HG03521 (cell line): ENCODE results near the gene HAUS1.
A peak's percentile ranks its signal among the peaks of the same experiment; 100 is the strongest.

Experiments
- ATAC-seq: cut with Tn5 transposase; IDR thresholded peaks from one replicate; pipeline ENCODE4 v1.9.1; 2021; ENCODE audit warnings: mild to moderate bottlenecking, moderate library complexity; ENCODE audit not compliant: unreplicated experiment

Gene HAUS1, protein sequence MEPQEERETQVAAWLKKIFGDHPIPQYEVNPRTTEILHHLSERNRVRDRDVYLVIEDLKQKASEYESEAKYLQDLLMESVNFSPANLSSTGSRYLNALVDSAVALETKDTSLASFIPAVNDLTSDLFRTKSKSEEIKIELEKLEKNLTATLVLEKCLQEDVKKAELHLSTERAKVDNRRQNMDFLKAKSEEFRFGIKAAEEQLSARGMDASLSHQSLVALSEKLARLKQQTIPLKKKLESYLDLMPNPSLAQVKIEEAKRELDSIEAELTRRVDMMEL

DNA sequence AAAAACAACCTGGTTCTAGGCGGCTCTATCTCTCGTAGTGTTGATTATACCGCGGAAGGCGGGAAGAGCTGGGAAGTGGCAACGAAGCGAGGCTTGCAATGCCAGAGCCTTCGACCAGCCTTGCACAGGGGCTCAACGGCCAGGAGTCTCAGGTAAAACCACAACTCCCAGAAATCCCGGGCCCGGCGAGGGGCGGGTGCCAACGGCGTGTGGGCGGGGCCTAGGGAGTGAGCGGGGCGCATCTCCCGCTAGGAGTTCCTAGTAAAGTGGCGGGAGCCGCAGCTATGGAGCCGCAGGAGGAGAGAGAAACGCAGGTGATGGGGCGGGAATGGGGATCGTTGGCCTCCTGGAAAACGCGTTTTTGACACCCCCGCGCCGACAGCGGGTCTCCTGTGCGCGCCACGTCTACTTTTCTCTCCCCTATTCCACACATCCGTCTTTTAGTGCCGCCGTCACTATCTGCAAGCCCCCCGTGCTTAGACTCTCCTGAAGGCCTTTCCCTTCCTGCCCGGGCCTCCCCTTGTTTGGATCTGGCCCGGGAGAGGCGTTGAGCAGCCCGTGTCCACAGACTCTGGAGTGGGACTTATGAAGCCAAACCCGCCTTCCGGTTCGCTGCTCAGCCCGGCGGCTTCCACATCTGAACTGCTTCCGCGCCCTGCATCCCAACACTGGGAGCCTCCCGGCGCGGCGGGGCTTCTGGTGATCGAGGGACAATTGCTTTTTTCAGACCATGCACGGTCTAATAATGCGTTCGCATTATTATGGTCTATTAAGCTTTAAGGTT, at the start of gene HAUS1:
Gene HAUS1 (plus strand): TSS at position 258 of the 784 bp plus-strand sequence. CDS start 27 bp downstream, at position 285.
- peak; percentile 86 for ATAC-seq

DNA sequence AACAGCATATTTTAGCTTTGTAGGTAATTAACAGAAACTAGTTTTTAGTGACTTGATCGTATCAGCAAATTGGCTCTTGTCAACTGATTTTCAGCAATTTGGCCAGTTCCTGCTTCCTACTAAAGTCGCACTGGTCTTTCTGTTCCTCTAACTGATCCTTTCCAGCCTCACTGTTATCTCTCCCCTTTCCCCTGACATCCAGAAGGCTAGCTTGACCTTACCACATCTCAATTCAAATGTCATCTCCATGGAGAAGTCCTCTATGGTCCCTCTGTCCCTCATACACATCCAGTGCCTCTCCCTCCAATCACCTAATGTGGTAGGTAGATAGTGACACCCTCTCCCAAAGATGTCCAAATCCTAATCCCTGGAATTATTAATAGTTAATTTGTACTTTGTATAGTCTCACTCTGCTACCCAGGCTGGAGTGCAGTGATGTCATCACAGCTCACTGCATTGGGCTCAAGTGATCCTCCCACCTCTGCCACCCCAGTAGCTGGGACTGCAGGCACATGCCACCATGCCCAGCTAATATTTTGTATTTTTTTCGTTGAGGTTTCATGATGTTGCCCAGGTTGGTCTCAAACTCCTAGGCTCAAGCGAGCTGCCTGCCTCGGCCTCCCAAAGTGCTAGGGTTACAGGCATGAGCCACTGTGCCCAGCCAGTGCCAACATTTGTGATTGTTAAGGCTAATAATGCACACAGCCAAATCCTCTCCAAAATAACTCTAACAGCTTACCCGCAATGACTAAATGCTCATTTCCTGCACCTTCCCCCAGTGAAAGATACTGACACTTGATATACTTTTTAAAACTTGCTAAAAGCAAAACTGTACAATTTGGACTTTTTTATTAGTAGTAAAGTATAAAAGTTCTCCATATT, 49.0 kb upstream of the HAUS1 start:
- no peak for ATAC-seq

DNA sequence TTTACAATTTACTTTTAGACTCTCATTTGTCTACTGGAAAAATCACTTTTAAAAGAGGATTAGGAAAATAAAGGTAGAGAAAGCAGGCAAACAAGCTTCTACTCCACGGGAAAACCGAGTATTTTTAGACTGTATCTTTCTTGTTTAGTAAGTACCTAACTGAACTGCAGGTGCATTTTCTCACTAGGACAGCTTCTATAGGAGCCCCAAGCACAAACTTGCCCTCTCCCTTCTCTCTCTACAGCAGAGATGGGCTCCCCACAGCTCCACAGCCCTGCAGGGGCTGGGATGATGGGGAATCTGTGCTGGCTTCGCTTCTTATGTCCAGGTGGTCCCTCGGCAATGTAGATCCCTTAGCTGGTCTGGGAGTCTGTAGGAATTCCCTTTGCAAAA, 48.4 kb upstream of the HAUS1 start:
- no peak for ATAC-seq

DNA sequence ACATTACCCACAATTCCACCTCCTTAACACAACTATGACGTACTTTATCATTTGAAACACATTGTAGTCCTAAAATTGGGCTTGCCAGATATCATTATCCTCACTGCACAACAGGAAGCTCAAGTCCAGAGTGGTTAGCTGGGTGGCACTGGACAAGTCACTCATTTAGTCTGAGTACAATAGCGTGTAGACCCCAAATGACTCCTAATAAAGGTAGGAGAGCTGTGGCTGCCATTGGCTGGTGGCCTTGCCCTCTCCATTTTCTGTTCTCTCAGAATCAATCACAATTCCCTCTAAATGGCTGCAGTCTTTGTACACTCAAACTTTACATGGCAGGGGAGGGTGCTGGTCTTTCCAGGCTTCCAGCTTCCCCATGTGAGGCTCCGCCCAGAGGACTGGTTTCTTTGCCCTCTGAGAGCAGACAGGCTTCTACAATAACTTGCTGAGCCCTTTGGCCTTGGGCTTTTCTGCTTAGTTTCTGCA, 43.8 kb upstream of the HAUS1 start:
- no peak for ATAC-seq

GRCh38 chr18:46061387-46061786, 42.8 kb upstream of the HAUS1 start:
- ATAC-seq, result no peak

DNA sequence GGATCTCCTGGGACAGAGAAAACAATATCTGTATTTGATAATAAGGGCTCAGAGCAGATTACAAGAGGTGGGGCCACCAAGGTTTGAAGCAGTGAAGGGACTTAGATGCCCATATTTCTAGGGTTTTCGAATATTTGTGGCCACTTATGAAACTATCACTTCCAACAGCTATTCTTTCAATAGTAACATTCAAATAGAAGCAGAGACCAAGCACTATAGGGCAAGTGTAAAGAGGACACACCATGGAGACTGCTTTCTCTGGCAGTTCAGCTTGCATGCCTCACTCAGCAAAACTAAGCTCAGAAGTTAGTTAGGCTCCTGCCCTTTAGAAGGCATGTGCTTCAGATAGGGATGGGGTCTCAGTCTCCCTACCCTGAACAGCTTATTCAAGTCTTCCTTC, 42.4 kb upstream of the HAUS1 start:
- ATAC-seq, result no peak

DNA sequence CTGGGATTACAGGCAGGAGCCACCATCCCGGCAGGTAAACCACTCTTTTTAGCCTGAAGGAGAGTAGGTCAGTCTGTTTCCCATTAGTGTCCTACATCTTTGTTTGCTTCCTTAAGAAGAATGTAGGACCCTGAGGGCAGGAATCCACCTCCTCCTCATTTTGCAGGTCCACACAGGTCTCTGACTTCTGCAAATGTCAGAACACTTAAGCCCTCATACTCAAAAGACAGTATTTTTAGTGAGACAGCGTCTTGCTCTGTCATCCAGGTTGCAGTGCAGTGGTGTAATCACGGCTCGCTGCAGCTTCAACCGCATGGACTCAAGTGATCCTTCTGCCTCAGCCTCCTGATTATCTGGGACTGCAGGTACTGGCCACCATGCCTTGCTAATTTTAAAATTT, 41.4 kb upstream of the HAUS1 start:
- no peak for ATAC-seq

- ATAC-seq, result no peak
Measured at GRCh38 chr18:46067438-46068007, 36.7 kb upstream of the HAUS1 start.

DNA sequence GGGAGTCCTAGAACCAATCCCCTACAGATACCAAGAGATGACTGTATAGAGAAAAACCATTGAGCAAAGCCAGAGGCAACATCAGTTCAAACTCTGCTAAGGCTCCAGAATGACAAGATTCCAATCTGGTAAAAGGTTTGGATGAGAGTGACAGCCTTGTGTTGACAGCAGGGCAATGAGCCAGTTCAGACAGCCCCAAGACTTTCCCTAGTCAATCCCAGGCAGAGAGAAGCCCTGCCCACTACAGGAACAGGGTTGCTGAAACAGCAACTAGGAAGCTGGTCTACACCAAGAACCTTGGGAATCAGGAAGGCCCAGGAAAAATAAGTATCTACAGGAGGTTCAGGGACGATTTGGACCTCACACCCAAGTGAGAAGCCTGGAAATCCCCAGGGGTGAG, 35.4 kb upstream of the HAUS1 start:
- ATAC-seq, result no peak

DNA sequence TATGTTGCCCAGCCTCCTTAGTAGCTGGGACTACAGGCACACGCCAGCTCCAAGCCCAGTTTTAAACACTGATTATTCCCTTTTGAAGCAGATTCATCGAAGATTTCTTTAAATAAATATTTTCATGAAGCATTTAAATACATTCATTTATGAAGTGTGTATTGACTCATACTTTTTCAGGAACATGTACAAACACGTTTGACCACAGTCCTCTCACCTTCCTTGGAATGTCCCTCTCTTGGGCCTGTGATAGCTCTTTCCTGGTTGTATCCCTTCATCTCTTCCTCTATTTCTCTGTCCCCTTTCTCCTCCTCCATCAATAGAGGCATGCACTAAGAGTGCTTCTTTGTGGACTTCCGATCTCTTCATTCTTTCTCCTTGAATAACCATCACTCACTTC, 34.7 kb upstream of the HAUS1 start:
- ATAC-seq, result no peak

- no peak for ATAC-seq
Measured at GRCh38 chr18:46070232-46070631, 34.0 kb upstream of the HAUS1 start.

- no peak for ATAC-seq
Measured at GRCh38 chr18:46070815-46071652, 33.2 kb upstream of the HAUS1 start.

DNA sequence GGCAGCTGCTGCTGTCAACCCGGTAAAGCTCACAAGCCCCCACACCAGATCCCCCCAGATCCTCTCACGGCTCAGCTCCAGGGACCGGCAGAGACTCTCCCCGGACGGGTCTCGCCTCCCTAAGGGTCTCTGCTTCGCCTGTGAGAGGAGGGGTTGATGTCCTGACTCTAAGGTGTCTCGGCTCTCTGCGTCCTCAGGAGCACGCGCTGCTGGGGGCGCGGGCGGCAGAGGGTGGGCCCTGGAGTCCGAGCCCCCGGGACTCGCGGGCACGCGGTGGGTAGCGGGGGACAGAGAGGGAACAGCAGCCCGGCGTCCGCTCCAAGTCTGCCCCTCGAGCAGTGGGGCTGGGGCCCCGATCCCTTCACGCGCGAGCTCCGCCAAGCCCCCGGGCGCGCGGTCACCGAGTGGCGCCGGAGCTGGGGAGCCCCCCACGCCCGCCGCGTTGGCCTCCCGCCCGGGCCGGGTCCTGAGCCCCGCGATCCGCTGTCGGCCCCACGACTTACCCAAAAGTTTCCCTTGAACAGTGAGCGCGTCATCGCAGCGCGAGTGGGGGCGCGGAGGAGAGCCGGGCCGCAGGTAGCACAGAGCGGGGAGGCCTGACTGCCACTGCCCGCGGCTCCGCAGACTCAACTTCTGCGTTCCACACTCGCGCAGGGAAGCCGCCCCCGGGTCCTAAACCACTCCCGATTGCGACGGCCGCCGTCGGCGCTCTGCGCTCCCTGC, 32.4 kb upstream of the HAUS1 start, which contains the start of gene PSTPIP2:
Gene PSTPIP2 (minus strand): TSS at position 608 of the 723 bp plus-strand sequence. CDS start 72 bp downstream, at position 536.
- peak; percentile 65 for ATAC-seq

DNA sequence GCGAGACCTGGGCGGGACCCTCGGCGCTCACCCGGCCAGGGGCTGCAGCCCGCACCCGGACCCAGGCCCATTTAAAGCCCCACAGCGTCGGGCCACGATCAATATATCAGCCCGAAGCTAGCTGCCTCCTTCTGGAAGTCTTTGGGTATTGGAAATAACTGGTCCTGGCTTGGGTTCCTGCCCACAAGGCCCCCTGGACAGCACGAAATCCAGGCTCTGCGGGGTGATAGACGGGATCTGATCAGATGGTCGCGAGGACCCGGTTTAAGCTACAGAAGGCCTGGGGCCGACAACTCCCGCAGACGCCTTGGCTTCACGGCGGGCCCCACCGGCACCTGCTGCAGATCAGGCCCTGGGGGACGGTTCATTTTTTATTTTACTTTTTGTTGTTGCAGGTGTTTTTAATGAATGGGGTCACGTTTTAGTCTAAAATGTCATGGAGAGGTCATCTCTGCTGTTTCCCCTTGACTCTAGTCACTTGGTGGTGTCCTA, 31.8 kb upstream of the HAUS1 start:
- no peak for ATAC-seq

GRCh38 chr18:46072959-46073358, 31.2 kb upstream of the HAUS1 start:
- no peak for ATAC-seq

DNA sequence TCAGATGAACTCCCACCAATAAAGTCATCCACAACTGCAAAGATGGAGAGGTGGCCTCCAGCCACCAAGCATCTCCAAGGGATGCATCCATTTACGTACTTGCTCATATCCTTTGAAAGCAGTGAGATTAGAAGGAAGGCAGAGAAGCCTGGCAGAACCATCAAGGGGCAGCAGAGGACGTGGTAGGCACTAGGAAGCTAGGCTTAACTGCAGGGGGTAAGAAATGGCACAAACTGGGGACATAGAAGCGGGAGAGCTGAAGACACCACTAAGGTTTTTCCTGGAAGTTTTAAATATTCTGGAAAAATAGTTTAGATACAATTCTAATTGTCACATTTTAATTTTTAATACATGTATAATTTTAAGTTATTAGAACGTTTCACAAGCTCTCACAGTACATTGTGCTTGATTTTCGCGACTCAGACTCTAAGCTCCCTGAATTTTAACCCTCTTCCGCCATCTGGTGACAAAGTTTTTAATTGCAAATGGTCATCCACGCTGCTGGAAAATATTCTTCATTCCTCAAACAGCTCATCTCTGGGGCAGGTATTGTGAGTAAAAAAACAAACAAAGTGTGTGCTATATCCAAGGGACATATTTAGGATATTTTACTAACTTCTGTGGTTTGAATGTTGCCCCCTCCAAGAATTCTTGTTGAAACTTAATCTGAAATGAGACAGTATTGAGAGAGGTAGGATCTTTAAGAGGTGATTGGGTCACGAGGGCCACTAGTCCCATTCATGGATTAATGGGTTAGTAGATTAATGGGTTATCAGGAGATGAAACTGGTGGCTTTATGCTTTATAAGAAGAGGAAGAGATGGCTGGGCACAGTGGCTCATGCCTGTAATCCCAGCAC, 30.5 kb upstream of the HAUS1 start:
- ATAC-seq, result no peak

- ATAC-seq, result no peak
Measured at GRCh38 chr18:46079336-46079735, 24.8 kb upstream of the HAUS1 start.

GRCh38 chr18:46080156-46080555, 24.0 kb upstream of the HAUS1 start:
- no peak for ATAC-seq
